GM10266 (cell line): Measurements from ENCODE around the gene SRRT.

ENCODE experiments used
- DNase-seq: peaks from one replicate; pipeline ENCODE4 v3.0.0; 2012; ENCODE audit errors: extremely low spot score
- CTCF ChIP-seq: IDR thresholded peaks from 2 replicates; pipeline ENCODE4 v1.5.1; 2012; ENCODE audit warnings: mild to moderate bottlenecking, low read depth; ENCODE audit not compliant: control insufficient read depth, insufficient read depth; ENCODE audit errors: missing control alignments

Gene SRRT

GRCh38 chr7:100830396-100830795, 44.5 kb upstream of the SRRT start:
- DNase-seq, result no peak
- TF ChIP-seq CTCF, result no peak

- DNase-seq, result no peak
- TF ChIP-seq CTCF, result no peak
These were observed 42.6 kb upstream of the SRRT start for GRCh38 chr7:100832281-100832633.

- no peak for DNase-seq
- no peak for TF ChIP-seq CTCF
These were observed 38.7 kb upstream of the SRRT start for GRCh38 chr7:100835903-100836811.

- TF ChIP-seq CTCF, result no peak
These were observed 38.1 kb upstream of the SRRT start for GRCh38 chr7:100836812-100837098.

GRCh38 chr7:100837099-100837836, 37.6 kb upstream of the SRRT start:
- TF ChIP-seq CTCF, result no peak
- DNase-seq, result peak; percentile 81

More at GRCh38 chr7:100836812-100837098, 38.1 kb upstream of the SRRT start:
- no peak for DNase-seq

- TF ChIP-seq CTCF, result no peak
- no peak for DNase-seq
These were observed 35.5 kb upstream of the SRRT start for GRCh38 chr7:100839361-100839760.

- no peak for TF ChIP-seq CTCF
- DNase-seq, result no peak
These were observed 34.3 kb upstream of the SRRT start for GRCh38 chr7:100840470-100841100.
